ENCODE data around the gene HTT. TPM values are rescaled to one million over a fixed set of nuclear protein-coding genes. Genes with fewer than 3 reads are reported as not detected.
A peak's percentile ranks its signal among the peaks of the same experiment; 100 is the strongest.

HTT gene
- total and polyA plus RNA-seq, 10 of the 15 experiments (the other 5 are each of a cell fraction or from before 2014, with no cell fraction given): 3.3 to 113 (median 43.3) TPM

GRCh38 chr4:3179126-3179706, 104.7 kb downstream of the HTT start:
- DNase-seq (ENCODE audit: low read depth, low spot score) (no peak), ATAC-seq (no peak), FAIRE-seq (no peak)
- Histone ChIP-seq H3K36me3 (ENCODE audit: control insufficient read depth in 2 of 2, insufficient read depth in 2 of 2, low read length in 1 of 2) (peaks cover 33 to 60% of the 10 kb centered on the region in 2 experiments), H2AFZ (ENCODE audit: control insufficient read depth, low read depth, low read length) (no peak overlapping the region), H3K27ac (ENCODE audit: control insufficient read depth, insufficient read depth) (no peak overlapping the region), H4K20me1 (ENCODE audit: control insufficient read depth, insufficient read depth) (no peaks in the 10 kb centered on the region; the same call in 1 of the 2 replicates), H3K4me3 (no peak overlapping the region), H3K9me3 (replicated peaks; ENCODE audit: control insufficient read depth, insufficient read depth, low read length) (no peaks in the 10 kb centered on the region), H3K27me3 (replicated peaks in 1 of 2; ENCODE audit: control insufficient read depth in 2 of 2, insufficient read depth in 2 of 2, low read length in 1 of 2) (no peaks in the 10 kb centered on the region), H3K79me2 (ENCODE audit: control insufficient read depth, insufficient read depth, low read length) (no peaks in the 10 kb centered on the region), H3K4me1 (ENCODE audit: control insufficient read depth, insufficient read depth, low read length) (no peaks in the 10 kb centered on the region), H3K4me2 (ENCODE audit: control insufficient read depth, insufficient read depth) (no peak overlapping the region), H3K9ac (ENCODE audit: control insufficient read depth, insufficient read depth, low read length) (no peak overlapping the region)
- RAD21 ChIA-PET (ENCODE audit: unreplicated experiment): no interaction called here
- WGBS (ENCODE audit: insufficient coverage, insufficient replicate concordance, low lambda C conversion rate, missing lambda C conversion rate): 91% methylated on average over 12 of the region's 12 CpGs
- intact Hi-C loops (cut with micrococcal nuclease; ENCODE audit: unreplicated experiment) (no loop called here), in situ Hi-C loops (cut with MboI) (no loop called here)
- POLR2A ChIA-PET: no interaction called here
- SMC1A ChIA-PET (ENCODE audit: uncharacterized antibody, unreplicated experiment): no interaction called here
- CTCF ChIA-PET: no interaction called here
- no TSS peak for BruUV-seq (replicated peaks)
- TF ChIP-seq HCFC1 (IDR thresholded peaks at IDR 0.05; ENCODE audit: low read length) (no peak), ATF2 (IDR thresholded peaks at IDR 0.05; ENCODE audit: low read length) (no peak), POLR2AphosphoS5 (IDR thresholded peaks at IDR 0.05; ENCODE audit: low read length) (0 out of 2 replicates have a peak, but pooled peaks have one; percentile 50), REST (IDR thresholded peaks at IDR 0.05; ENCODE audit: low read depth, low read length) (no peak), HDGF (IDR thresholded peaks at IDR 0.05) (no peak), FOXM1 (IDR thresholded peaks at IDR 0.05; ENCODE audit: low read depth, low read length) (no peak), CBFB (IDR thresholded peaks at IDR 0.05; ENCODE audit: low read depth) (no peak), ZBTB4 (CRISPR knock-in tag; IDR thresholded peaks at IDR 0.05) (no peak), KDM1A (IDR thresholded peaks at IDR 0.05; ENCODE audit: borderline replicate concordance) (no peak), SKIL (IDR thresholded peaks at IDR 0.05; ENCODE audit: low read depth, poor library complexity, severe bottlenecking) (no peak), EP300 (IDR thresholded peaks at IDR 0.05; ENCODE audit: borderline replicate concordance in 1 of 2, control insufficient read depth in 1 of 2, low read depth in 2 of 2, low read length in 2 of 2) (no peak), PBX3 (IDR thresholded peaks at IDR 0.05; ENCODE audit: insufficient replicate concordance, low read depth, low read length) (peak; percentile 1)

Data from GM12878 (cell line).